GM12864 (cell line): ENCODE results near the gene AGRP.

Experiments
- DNase-seq: peaks from one replicate; pipeline ENCODE4 v3.0.0-alpha.2; 2011; ENCODE audit warnings: low read depth
- H3K4me3 ChIP-seq: 2 replicates; pipeline ENCODE4 v1.5.1; 2011; ENCODE audit warnings: mild to moderate bottlenecking, low read depth, low read length, control low read depth
- CTCF ChIP-seq: IDR thresholded peaks from 2 replicates; pipeline ENCODE4 v1.5.1; 2011; ENCODE audit warnings: low read depth, mild to moderate bottlenecking, moderate library complexity, low read length, control low read depth, inconsistent platforms; ENCODE audit errors: missing control alignments

AGRP gene

GRCh38 chr16:67460961-67461360 lies 22.4 kb downstream of the AGRP start:
- TF ChIP-seq CTCF = no peak
- no peak overlapping the region for H3K4me3 ChIP-seq
- DNase-seq = no peak

GRCh38 chr16:67460168-67460567 lies 23.2 kb downstream of the AGRP start:
- no peak overlapping the region for H3K4me3 ChIP-seq
- DNase-seq = no peak
- no peak for TF ChIP-seq CTCF

GRCh38 chr16:67459861-67460150 lies 23.5 kb downstream of the AGRP start:
- no peak overlapping the region for H3K4me3 ChIP-seq
- DNase-seq = no peak
- TF ChIP-seq CTCF = no peak

- H3K4me3 ChIP-seq = no peak overlapping the region
- no peak for DNase-seq
- TF ChIP-seq CTCF = no peak
These were observed 24.1 kb downstream of the AGRP start for GRCh38 chr16:67459066-67459860.

GRCh38 chr16:67458121-67458641 lies 25.2 kb downstream of the AGRP start:
- DNase-seq = no peak
- no peak overlapping the region for H3K4me3 ChIP-seq
- TF ChIP-seq CTCF = no peak

- no peak for DNase-seq
- no peak overlapping the region for H3K4me3 ChIP-seq
- no peak for TF ChIP-seq CTCF
These were observed 25.7 kb downstream of the AGRP start for GRCh38 chr16:67457611-67458010.
